DND-41 (cell line): Measurements from ENCODE around the gene ORM1.
A peak's percentile ranks its signal among the peaks of the same experiment; 100 is the strongest.

ENCODE experiments used
- ATAC-seq: fragments of 200-7000 bp; cut with Tn5 transposase; 3 replicates; pipeline ENCODE4 v1.9.1; 2021; ENCODE audit warnings: low read depth; ENCODE audit not compliant: insufficient read depth
- DNase-seq: peaks from one replicate; pipeline ENCODE4 v3.0.0-alpha.2; 2020
- H2AFZ ChIP-seq: 2 replicates; pipeline ENCODE4 v1.6.0; 2012; ENCODE audit warnings: low read depth, low read length
- H3K27ac ChIP-seq: 2 replicates; pipeline ENCODE4 v1.5.1; 2012; ENCODE audit warnings: low read length, inconsistent platforms
- H3K27me3 ChIP-seq: fragments of 200-600 bp; sonication (generic); 2 replicates; pipeline ENCODE4 v1.6.0; 2012; ENCODE audit warnings: low read length, mild to moderate bottlenecking, inconsistent platforms; ENCODE audit not compliant: insufficient read depth, poor library complexity
- H3K36me3 ChIP-seq: 2 replicates; pipeline ENCODE4 v1.5.1; 2012; ENCODE audit warnings: low read length, inconsistent platforms; ENCODE audit not compliant: insufficient read depth
- H3K4me1 ChIP-seq: 2 replicates; pipeline ENCODE4 v1.5.1; 2012; ENCODE audit warnings: mild to moderate bottlenecking, low read length; ENCODE audit not compliant: insufficient read depth
- H3K4me2 ChIP-seq: 2 replicates; pipeline ENCODE4 v1.6.0; 2012; ENCODE audit warnings: mild to moderate bottlenecking, moderate library complexity, low read length, inconsistent platforms; ENCODE audit not compliant: insufficient read depth
- H3K4me3 ChIP-seq, 2 experiments: fragments of 200-600 bp in 1 of 2; shearing (Covaris generic) in 1 of 2; 2 replicates each; pipeline ENCODE4 v1.5.1; 2012 to 2016; ENCODE audit warnings: inconsistent platforms in 2 of 2, low read length in 2 of 2, mild to moderate bottlenecking in 2 of 2, low read depth in 1 of 2, moderate library complexity in 1 of 2
- H3K79me2 ChIP-seq: 2 replicates; pipeline ENCODE4 v1.6.0; 2012; ENCODE audit warnings: low read length, inconsistent platforms; ENCODE audit not compliant: insufficient read depth
- H3K9ac ChIP-seq: 2 replicates; pipeline ENCODE4 v1.6.0; 2012; ENCODE audit warnings: low read depth, mild to moderate bottlenecking, inconsistent platforms, low read length, moderate library complexity
- H3K9me3 ChIP-seq: 2 replicates; pipeline ENCODE4 v1.5.1; 2012; ENCODE audit warnings: low read length, moderate library complexity, mild to moderate bottlenecking, inconsistent platforms; ENCODE audit not compliant: insufficient read depth, severe bottlenecking
- H4K20me1 ChIP-seq: 2 replicates; pipeline ENCODE4 v1.6.0; 2012; ENCODE audit warnings: low read length; ENCODE audit not compliant: insufficient read depth
- EZH2 ChIP-seq: IDR thresholded peaks from 3 replicates; pipeline ENCODE4 v1.6.1; 2012; ENCODE audit warnings: borderline replicate concordance, low read depth, mild to moderate bottlenecking, moderate library complexity, low read length, inconsistent platforms; ENCODE audit not compliant: severe bottlenecking
- TF ChIP-seq, protein P1 (sequence below): IDR thresholded peaks from 2 replicates; pipeline ENCODE4 v1.5.1; 2012; ENCODE audit warnings: borderline replicate concordance, low read length, moderate library complexity, mild to moderate bottlenecking; ENCODE audit not compliant: poor library complexity, severe bottlenecking; ENCODE audit errors: extremely low read depth

The ORM1 gene

DNA sequence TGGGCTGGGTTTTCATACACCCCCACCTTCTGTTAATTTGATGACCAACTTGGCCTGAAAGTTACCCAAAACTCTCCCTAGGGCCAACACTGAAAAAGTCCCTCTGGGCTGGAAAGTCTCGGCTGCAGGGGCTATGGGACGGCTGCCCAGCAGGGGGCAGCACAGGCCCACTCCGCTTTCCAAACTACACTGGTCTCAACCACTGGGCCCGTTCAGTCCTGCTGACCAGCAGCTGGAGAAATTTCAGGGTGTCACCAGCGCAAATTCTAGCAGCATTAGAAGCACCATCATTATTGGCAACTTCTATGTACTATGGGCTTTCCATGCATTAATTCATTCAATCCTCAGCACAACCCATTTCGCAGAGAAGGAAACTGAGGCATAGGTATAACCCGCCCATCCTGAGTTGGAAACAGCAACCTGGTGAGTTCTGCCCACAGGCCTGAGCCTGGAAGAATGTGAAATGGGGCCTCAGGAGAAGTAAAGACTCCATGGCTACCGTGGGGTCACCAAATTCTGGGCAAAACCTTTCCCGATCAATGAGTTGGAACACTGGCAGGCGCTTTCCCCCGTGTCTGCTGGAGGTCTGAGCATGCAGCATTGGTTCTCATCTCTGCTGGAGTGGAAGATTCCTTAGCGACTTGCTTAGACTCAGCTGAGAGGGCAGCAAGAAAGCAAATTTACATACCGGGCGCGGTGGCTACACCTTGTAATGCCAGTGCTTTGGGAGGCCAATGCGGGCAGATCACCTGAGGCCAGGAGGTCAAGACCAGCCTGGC, 16.4 kb downstream of the ORM1 start:
- Histone ChIP-seq H3K27ac (0 out of 2 replicates have a peak overlapping the region, but pooled peaks have one; percentile 20), H3K4me2 (no peak overlapping the region), H3K36me3 (peaks cover 95% of the 10 kb centered on the region)

DNA sequence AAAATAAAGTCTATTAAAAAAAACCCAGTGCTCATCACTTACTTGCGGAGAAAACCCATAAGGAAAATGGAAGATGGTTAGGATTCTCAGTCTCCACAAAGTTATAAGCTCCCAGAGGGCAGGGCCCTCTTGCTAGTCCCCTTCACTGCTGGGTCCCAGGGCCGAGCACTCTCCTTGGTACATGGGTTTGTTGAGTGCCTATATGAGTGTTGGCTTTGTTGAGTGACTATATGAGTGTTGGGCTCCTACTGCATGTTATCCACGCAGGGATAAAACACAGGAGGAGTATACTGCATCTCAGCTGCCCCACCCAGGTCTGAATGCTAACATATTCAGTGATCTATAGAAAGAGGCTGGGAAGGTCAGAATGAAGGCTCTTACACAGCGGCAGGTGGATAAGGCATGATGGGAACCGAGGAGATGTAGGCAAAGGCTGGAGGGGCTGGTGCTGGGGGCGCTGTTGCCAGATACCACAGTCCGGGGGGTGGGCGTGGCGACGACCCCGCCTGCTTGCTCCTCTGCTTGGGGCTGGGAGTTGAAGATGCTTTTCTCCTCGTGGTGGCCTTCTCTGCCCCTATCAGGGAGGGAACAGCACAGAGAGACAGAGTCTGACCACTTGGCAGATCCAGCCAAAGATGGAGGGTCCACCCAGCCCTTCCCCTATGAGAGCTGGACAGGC, 18.4 kb downstream of the ORM1 start:
- no peak overlapping the region for H3K27ac ChIP-seq
- no peak overlapping the region for H3K9ac ChIP-seq
- peaks cover 95% of the 10 kb centered on the region for H3K36me3 ChIP-seq
- H3K79me2 ChIP-seq = no peaks in the 10 kb centered on the region
- no peaks in the 10 kb centered on the region for H4K20me1 ChIP-seq
- DNase-seq (no peak), ATAC-seq (no peak)
- no peak overlapping the region for H3K4me2 ChIP-seq
- no peak overlapping the region for H2AFZ ChIP-seq
- H3K4me3 ChIP-seq = no peak overlapping the region
- H3K4me1 ChIP-seq = no peaks in the 10 kb centered on the region
- H3K9me3 ChIP-seq = no peaks in the 10 kb centered on the region
- no peaks in the 10 kb centered on the region for H3K27me3 ChIP-seq
- TF ChIP-seq, protein P1, sequence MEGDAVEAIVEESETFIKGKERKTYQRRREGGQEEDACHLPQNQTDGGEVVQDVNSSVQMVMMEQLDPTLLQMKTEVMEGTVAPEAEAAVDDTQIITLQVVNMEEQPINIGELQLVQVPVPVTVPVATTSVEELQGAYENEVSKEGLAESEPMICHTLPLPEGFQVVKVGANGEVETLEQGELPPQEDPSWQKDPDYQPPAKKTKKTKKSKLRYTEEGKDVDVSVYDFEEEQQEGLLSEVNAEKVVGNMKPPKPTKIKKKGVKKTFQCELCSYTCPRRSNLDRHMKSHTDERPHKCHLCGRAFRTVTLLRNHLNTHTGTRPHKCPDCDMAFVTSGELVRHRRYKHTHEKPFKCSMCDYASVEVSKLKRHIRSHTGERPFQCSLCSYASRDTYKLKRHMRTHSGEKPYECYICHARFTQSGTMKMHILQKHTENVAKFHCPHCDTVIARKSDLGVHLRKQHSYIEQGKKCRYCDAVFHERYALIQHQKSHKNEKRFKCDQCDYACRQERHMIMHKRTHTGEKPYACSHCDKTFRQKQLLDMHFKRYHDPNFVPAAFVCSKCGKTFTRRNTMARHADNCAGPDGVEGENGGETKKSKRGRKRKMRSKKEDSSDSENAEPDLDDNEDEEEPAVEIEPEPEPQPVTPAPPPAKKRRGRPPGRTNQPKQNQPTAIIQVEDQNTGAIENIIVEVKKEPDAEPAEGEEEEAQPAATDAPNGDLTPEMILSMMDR = no peak
- no peak for TF ChIP-seq EZH2

More for the DNA sequence above, 16.4 kb downstream of the ORM1 start:
- no peaks in the 10 kb centered on the region for H3K4me1 ChIP-seq
- H3K4me3 ChIP-seq = no peak overlapping the region
- peak; percentile 69; the same call in 2 of the 3 replicates for ATAC-seq
- H3K9me3 ChIP-seq = no peaks in the 10 kb centered on the region
- TF ChIP-seq, protein P1 = peak; percentile 82
- TF ChIP-seq EZH2 = no peak
- no peak overlapping the region for H3K9ac ChIP-seq
- no peaks in the 10 kb centered on the region for H4K20me1 ChIP-seq
- no peak overlapping the region for H2AFZ ChIP-seq
- H3K27me3 ChIP-seq = no peaks in the 10 kb centered on the region
- DNase-seq = peak; percentile 45
- no peaks in the 10 kb centered on the region for H3K79me2 ChIP-seq

DNA sequence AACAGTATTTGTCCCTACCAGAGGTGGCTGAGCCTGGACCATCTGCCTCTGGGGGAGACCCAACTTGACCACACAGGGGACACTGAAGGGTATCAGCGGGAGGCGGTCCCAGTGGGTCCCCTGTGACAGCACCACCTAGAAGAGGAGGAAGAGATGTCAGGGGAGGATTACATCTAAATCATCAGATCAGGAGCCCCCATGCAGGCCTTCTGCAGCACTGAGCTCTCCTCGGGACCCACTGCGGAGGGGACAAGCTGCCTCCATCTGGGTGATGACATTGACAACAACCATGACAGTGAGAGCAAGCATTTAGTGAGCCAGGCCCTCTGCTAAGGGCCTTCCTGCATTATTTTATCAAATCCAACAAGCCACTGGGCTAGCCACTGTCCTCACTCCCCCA, 19.1 kb downstream of the ORM1 start:
- no peaks in the 10 kb centered on the region for H3K9me3 ChIP-seq
- H3K4me1 ChIP-seq = no peaks in the 10 kb centered on the region
- H4K20me1 ChIP-seq = no peaks in the 10 kb centered on the region
- no peak overlapping the region for H3K27ac ChIP-seq
- DNase-seq (no peak), ATAC-seq (no peak)
- H3K4me2 ChIP-seq = no peak overlapping the region
- H3K27me3 ChIP-seq = no peaks in the 10 kb centered on the region
- H3K36me3 ChIP-seq = peaks cover 96% of the 10 kb centered on the region
- no peaks in the 10 kb centered on the region for H3K79me2 ChIP-seq
- no peak overlapping the region for H3K4me3 ChIP-seq
- TF ChIP-seq EZH2 = no peak
- TF ChIP-seq, protein P1 = no peak
- H3K9ac ChIP-seq = no peak overlapping the region
- no peak overlapping the region for H2AFZ ChIP-seq
